GM23338 (cell line): Measurements from ENCODE around the gene ACSF3. TPM values are rescaled to one million over a fixed set of nuclear protein-coding genes. Genes with fewer than 3 reads are reported as not detected.

ENCODE experiments used
- CREB1 ChIP-seq: fragments of 250-450 bp; sonication (Bioruptor Pico); IDR thresholded peaks from 2 replicates; pipeline ENCODE4 v1.5.0; 2020; ENCODE audit warnings: low read depth, mild to moderate bottlenecking, moderate library complexity
- EZH2 ChIP-seq: fragments of 200-600 bp; sonication (generic); IDR thresholded peaks from one replicate; pipeline ENCODE4 v1.8.0; 2017; ENCODE audit warnings: antibody characterized with exemption, mild to moderate bottlenecking, low read depth; ENCODE audit not compliant: unreplicated experiment
- EZH2phosphoT487 ChIP-seq: fragments of 200-600 bp; sonication (generic); IDR thresholded peaks from one replicate; pipeline ENCODE4 v1.8.1; 2018; ENCODE audit warnings: antibody characterized with exemption; ENCODE audit not compliant: unreplicated experiment
- JUNB ChIP-seq: IDR thresholded peaks from one replicate; pipeline ENCODE4 v1.6.1; 2016; ENCODE audit warnings: antibody characterized with exemption; ENCODE audit not compliant: unreplicated experiment
- NANOG ChIP-seq: IDR thresholded peaks from 2 replicates; pipeline ENCODE4 v1.6.1; 2016; ENCODE audit warnings: antibody characterized with exemption, borderline replicate concordance
- POLR2AphosphoS5 ChIP-seq: IDR thresholded peaks from 2 replicates; pipeline ENCODE4 v1.6.1; 2016; ENCODE audit warnings: antibody characterized with exemption, low read depth
- REST ChIP-seq: IDR thresholded peaks from one replicate; pipeline ENCODE4 v1.6.1; 2018; ENCODE audit warnings: antibody characterized with exemption; ENCODE audit not compliant: unreplicated experiment
- STAT1 ChIP-seq: IDR thresholded peaks from one replicate; pipeline ENCODE4 v1.6.1; 2016; ENCODE audit warnings: antibody characterized with exemption; ENCODE audit not compliant: unreplicated experiment
- ZNF114 ChIP-seq: fragments of 250-450 bp; sonication (Bioruptor Pico); IDR thresholded peaks from 2 replicates; pipeline ENCODE4 v1.5.0; 2020; ENCODE audit warnings: mild to moderate bottlenecking, moderate library complexity
- ZNF331 ChIP-seq: fragments of 250-450 bp; sonication (Bioruptor Pico); IDR thresholded peaks from 2 replicates; pipeline ENCODE4 v1.5.0; 2020; ENCODE audit warnings: low read depth, mild to moderate bottlenecking, moderate library complexity
- ZNF462 ChIP-seq: fragments of 250-450 bp; sonication (Bioruptor Pico); IDR thresholded peaks from 2 replicates; pipeline ENCODE4 v1.5.0; 2020; ENCODE audit warnings: mild to moderate bottlenecking, moderate library complexity
- polyA plus RNA-seq: library from polyadenylated mRNA; unstranded; fragments of >200 nt; fragmentation: Nextera tagmentation; extraction: Ambion mirVana; gene quantifications from 2 replicates; pipeline ENCODE4 v1.2.1, GENCODE V29; 2016
- total RNA-seq: library from RNA; depleted of rRNA; stranded (reverse); fragments of >200 nt; shearing (Covaris generic); gene quantifications from 2 replicates; pipeline ENCODE4 v1.2.3, GENCODE V29; 2014

ACSF3 gene
- total and polyA plus RNA-seq, 2 experiments from 2014 or later, result 12.8 to 23.1 TPM

GRCh38 chr16:89096042-89096717, 2.5 kb downstream of the ACSF3 start (continued):
- no peak for TF ChIP-seq ZNF462 (CRISPR knock-in tag)
- no peak for TF ChIP-seq ZNF331
- TF ChIP-seq ZNF114 (CRISPR knock-in tag), result no peak
- TF ChIP-seq EZH2, result no peak
- TF ChIP-seq NANOG, result no peak
- TF ChIP-seq JUNB, result no peak
- no peak for TF ChIP-seq EZH2phosphoT487
- TF ChIP-seq REST, result no peak
- no peak for TF ChIP-seq CREB1 (CRISPR knock-in tag)
- TF ChIP-seq POLR2AphosphoS5, result no peak
- no peak for TF ChIP-seq STAT1
